HG02852 (cell line): Measurements from ENCODE around the gene SKP1.
"Not testable (repeated sequence)": the region's sequence is repeated elsewhere in the genome, so short reads cannot be mapped to it uniquely, and the experiment has no call there.

Experiments used
- ATAC-seq: cut with Tn5 transposase; IDR thresholded peaks from one replicate; pipeline ENCODE4 v1.9.1; 2021; ENCODE audit warnings: mild to moderate bottlenecking, moderate library complexity; ENCODE audit not compliant: unreplicated experiment

Gene SKP1

GRCh38 chr5:134176511-134177368 lies at the start of gene SKP1:
SKP1 (minus strand) TSS chr5:134176950; CDS start chr5:134174022, 2,928 bp downstream.
- peak; percentile 71 for ATAC-seq

GRCh38 chr5:134225780-134226440 lies 49.2 kb upstream of the SKP1 start, which contains the start of gene PPP2CA:
PPP2CA (minus strand) TSS chr5:134226073; CDS start chr5:134225861, 212 bp downstream.
- ATAC-seq = peak; percentile 80

DNA sequence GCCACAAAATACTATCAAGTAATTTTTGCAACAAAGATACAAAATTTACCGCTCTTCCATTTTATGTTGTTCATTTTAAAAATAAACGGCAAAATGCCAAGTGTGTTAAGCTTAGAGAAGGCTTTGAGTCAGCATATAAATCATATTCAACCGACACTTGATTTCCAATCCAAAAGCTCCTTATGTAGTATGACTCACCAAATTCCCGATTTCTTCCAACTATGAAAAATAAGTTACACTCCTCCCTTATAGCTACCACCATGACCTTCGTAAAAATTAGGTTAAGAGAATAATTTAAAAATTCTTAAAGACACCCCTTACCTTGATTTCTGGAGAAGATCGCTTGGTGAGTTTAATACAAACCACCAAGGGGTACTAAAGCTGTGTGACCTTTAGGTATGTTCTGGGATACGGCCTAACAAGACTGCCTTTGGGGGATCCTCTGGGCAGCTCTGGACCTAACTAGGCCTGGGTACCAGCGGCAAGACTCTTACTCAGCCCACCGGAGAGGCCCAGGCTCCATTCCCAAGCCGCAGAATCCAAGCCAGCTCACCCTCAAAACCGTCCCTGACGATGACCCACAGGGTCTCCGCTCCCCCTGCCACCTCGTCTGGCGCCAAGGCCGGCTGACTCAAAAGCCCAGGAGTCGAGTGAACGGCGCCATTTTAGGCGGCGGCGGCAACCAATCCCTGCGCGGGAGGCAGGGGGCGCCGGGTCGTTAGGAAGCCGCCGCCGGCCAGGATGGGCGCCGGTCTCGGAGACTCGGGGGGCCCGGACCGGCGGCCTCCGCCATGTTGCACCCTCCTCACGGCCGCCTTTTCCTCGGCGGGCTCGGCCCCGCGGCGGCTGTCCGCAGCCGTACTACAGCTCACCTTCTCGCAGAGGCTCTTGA lies 48.4 kb upstream of the SKP1 start:
- ATAC-seq = peak; percentile 44

DNA sequence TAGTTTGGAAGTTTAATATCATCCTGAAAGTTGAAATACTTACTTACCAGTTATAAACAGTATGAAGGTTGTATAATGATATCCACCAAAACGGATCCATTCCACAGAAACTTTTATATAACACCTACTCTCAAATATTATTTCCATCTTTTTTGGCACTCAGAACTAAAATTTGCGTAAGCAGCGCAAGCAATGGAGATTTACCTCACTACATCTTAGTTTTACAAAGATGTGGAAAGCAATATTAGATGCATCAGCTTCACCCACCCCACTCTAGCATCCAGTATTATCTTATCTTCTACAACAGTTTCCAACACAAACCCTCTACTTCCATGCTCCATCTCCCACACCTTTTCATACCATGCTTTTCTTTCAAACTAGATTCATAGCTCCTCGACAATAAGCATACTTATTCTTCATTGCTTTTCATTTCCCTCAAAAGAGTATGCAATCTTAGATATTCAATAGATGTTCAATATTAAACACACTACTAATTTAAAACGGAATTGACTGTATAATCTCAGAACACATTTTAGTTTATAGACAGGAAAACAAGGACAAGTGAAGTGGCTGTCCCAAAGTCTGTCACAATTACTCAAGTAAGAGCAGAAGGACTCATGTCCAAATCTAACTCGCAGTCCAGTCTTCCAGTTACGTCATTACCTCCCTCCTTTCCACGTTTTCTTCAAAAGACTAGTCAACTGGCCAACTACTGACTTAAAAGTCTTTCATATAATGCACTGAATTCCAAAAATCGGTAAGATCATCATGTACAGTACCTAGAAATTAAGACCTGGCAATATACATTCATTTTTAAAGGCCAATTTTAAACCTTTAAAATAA lies 46.9 kb upstream of the SKP1 start:
- no peak for ATAC-seq

GRCh38 chr5:134221690-134222089 lies 44.9 kb upstream of the SKP1 start:
- not testable (repeated sequence) for ATAC-seq

- no peak for ATAC-seq
Measured at GRCh38 chr5:134215757-134216156, 39.0 kb upstream of the SKP1 start.

DNA sequence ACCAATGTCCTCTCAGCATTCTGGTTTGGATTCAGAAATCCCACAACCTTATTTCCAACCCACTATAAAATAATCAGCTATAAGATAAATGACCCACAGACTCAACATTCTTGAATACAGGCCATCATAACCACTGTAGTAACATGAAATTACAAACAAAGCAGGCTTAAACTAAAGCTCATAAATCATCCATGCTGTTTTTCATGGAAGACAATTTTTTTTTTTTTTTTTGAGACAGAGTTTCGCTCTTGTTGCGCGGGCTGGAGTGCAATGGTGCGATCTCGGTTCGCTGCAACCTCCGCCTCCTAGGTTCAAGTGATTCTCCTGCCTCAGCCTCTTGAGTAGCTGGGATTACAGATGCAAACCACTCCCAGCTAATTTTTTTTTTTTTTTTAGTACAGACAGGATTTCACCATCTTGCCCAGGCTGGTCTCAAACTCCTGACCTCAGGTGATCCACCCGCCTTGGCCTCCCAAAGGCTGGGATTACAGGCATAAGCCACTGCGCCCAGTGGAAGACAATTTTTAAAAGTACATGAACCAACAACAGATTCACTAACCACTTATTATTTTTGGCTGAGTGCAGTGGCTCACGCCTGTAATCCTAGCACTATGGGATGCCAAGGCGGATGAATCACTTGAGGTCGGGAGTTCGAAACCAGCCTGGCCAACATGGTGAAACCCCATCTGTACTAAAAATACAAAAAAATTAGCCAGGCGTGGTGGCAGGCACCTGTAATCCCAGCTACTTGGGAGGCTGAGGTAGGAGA lies 34.7 kb upstream of the SKP1 start:
- not testable (repeated sequence) for ATAC-seq

- ATAC-seq = no peak
Measured at GRCh38 chr5:134209477-134210245, 32.9 kb upstream of the SKP1 start.

- ATAC-seq = no peak
Measured at GRCh38 chr5:134207696-134208095, 30.9 kb upstream of the SKP1 start.

DNA sequence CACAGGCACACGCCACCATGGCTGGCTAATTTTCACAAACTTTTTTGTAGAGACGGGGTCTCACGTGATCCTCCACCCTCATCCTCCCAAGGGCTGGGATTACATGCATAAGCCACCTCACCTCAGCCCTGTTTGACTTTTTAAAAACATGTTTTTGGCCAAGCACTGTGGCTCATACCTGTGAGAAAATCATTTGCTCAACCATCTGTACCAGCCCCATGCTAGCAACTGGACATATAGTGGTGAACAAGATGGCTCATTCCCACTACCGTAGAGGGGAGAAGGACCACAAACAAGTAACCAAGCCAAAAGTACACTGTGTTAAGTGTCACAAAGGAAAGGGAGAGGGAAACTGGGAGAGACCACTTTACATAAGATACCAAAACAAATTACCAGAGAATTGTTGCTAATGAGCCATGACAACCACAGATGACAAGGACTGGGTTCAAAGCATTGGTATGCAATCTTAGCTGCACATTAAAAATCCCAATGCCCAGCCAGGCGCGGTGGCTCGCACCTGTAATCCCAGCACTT lies 29.9 kb upstream of the SKP1 start:
- no peak for ATAC-seq

- ATAC-seq = no peak
Measured at GRCh38 chr5:134204575-134204974, 27.8 kb upstream of the SKP1 start.

DNA sequence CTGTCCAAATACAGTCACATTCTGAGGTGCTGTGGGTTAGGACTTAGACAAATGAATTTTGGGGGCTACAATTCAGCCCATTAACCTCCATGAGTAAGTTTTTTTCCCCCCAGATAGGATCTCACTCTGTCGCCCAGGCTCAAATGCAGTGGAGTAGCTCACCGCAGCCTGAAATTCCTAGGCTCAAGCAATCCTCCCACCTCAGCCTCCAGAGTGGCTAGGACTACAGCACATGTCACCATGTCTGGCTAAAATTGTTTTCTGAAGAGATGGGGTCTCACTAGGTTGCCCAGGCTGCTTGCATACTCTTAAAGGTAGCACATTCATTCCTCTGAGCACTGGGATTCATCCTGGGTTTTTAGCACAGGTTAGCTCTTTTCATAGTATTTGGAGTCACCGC lies 26.9 kb upstream of the SKP1 start:
- no peak for ATAC-seq

DNA sequence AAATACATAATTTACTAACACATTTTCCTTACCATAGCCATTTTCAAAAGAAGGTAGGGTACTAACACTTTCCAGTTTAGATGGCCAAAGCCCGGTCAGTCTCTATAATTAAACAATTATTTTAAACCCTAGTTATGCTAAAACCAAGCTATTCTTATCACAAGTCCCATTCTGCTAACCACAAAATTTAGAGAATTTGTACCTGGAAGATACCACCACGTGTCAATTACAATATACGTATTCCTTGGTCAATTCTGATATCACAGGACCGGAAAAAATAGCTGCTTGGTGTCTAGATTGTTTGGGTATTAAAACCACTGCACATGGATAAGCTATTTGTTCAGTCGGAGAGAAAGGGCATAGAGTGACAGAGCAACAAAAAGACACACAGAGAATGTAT lies 18.9 kb upstream of the SKP1 start:
- no peak for ATAC-seq

- no peak for ATAC-seq
Measured at GRCh38 chr5:134189031-134189430, 12.3 kb upstream of the SKP1 start.

GRCh38 chr5:134188092-134188491 lies 11.3 kb upstream of the SKP1 start:
- ATAC-seq = no peak

- peak; percentile 78 for ATAC-seq
Measured at GRCh38 chr5:134184155-134185135, 7.7 kb upstream of the SKP1 start.

GRCh38 chr5:134183481-134183880 lies 6.7 kb upstream of the SKP1 start:
- no peak for ATAC-seq
